ENCODE data around the gene TGFBR2.

DNA sequence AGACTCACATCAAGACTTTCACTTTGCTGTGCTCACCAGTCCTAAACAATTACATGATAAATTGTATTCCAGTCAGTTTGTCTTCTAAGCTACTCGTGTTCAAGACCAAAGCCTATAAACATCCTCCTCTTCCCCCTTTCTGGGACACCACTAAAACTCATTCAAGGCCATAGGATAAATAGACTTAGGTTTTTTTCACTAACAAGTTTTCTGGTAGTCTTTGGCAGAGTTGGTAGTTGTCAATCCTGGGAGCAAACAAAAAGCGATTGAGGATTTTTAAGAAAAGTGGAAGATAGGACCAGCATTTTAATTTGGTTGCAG is 114.9 kb downstream of the TGFBR2 start:
- TF ChIP-seq, protein P1, sequence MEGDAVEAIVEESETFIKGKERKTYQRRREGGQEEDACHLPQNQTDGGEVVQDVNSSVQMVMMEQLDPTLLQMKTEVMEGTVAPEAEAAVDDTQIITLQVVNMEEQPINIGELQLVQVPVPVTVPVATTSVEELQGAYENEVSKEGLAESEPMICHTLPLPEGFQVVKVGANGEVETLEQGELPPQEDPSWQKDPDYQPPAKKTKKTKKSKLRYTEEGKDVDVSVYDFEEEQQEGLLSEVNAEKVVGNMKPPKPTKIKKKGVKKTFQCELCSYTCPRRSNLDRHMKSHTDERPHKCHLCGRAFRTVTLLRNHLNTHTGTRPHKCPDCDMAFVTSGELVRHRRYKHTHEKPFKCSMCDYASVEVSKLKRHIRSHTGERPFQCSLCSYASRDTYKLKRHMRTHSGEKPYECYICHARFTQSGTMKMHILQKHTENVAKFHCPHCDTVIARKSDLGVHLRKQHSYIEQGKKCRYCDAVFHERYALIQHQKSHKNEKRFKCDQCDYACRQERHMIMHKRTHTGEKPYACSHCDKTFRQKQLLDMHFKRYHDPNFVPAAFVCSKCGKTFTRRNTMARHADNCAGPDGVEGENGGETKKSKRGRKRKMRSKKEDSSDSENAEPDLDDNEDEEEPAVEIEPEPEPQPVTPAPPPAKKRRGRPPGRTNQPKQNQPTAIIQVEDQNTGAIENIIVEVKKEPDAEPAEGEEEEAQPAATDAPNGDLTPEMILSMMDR (IDR thresholded peaks at IDR 0.05; ENCODE audit: low read depth, low read length, missing input control): no peak
- TF ChIP-seq RAD21 (IDR thresholded peaks at IDR 0.05): no peak
- TF ChIP-seq NR2F2 (IDR thresholded peaks at IDR 0.05): no peak
- TF ChIP-seq EGR1 (IDR thresholded peaks at IDR 0.05; ENCODE audit: low read depth in 2 of 2): no peak
- no peak for TF ChIP-seq GABPA (IDR thresholded peaks at IDR 0.05 in 1 of 2, conservative IDR thresholded peaks at IDR 0.05 in 1 of 2)
- TF ChIP-seq SP1 (IDR thresholded peaks at IDR 0.05): no peak
- TF ChIP-seq, protein P2, sequence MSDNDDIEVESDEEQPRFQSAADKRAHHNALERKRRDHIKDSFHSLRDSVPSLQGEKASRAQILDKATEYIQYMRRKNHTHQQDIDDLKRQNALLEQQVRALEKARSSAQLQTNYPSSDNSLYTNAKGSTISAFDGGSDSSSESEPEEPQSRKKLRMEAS (IDR thresholded peaks at IDR 0.05): no peak
- TF ChIP-seq YY1 (IDR thresholded peaks at IDR 0.05): no peak
- no peak for TF ChIP-seq FOXA2 (IDR thresholded peaks at IDR 0.05)
- TF ChIP-seq, protein P3, sequence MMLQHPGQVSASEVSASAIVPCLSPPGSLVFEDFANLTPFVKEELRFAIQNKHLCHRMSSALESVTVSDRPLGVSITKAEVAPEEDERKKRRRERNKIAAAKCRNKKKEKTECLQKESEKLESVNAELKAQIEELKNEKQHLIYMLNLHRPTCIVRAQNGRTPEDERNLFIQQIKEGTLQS (IDR thresholded peaks at IDR 0.05): no peak
- TF ChIP-seq, protein P4, sequence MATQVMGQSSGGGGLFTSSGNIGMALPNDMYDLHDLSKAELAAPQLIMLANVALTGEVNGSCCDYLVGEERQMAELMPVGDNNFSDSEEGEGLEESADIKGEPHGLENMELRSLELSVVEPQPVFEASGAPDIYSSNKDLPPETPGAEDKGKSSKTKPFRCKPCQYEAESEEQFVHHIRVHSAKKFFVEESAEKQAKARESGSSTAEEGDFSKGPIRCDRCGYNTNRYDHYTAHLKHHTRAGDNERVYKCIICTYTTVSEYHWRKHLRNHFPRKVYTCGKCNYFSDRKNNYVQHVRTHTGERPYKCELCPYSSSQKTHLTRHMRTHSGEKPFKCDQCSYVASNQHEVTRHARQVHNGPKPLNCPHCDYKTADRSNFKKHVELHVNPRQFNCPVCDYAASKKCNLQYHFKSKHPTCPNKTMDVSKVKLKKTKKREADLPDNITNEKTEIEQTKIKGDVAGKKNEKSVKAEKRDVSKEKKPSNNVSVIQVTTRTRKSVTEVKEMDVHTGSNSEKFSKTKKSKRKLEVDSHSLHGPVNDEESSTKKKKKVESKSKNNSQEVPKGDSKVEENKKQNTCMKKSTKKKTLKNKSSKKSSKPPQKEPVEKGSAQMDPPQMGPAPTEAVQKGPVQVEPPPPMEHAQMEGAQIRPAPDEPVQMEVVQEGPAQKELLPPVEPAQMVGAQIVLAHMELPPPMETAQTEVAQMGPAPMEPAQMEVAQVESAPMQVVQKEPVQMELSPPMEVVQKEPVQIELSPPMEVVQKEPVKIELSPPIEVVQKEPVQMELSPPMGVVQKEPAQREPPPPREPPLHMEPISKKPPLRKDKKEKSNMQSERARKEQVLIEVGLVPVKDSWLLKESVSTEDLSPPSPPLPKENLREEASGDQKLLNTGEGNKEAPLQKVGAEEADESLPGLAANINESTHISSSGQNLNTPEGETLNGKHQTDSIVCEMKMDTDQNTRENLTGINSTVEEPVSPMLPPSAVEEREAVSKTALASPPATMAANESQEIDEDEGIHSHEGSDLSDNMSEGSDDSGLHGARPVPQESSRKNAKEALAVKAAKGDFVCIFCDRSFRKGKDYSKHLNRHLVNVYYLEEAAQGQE (IDR thresholded peaks at IDR 0.05): no peak
- TF ChIP-seq TAF1 (conservative IDR thresholded peaks at IDR 0.05): no peak
